ENCODE data around the gene TUBB4B.
"Not testable (repeated sequence)": the region's sequence is repeated elsewhere in the genome, so short reads cannot be mapped to it uniquely, and the experiment has no call there.

The TUBB4B gene

GRCh38 chr9:137237759-137238726 lies 3.0 kb upstream of the TUBB4B start:
- DNase-seq, result no peak

DNA sequence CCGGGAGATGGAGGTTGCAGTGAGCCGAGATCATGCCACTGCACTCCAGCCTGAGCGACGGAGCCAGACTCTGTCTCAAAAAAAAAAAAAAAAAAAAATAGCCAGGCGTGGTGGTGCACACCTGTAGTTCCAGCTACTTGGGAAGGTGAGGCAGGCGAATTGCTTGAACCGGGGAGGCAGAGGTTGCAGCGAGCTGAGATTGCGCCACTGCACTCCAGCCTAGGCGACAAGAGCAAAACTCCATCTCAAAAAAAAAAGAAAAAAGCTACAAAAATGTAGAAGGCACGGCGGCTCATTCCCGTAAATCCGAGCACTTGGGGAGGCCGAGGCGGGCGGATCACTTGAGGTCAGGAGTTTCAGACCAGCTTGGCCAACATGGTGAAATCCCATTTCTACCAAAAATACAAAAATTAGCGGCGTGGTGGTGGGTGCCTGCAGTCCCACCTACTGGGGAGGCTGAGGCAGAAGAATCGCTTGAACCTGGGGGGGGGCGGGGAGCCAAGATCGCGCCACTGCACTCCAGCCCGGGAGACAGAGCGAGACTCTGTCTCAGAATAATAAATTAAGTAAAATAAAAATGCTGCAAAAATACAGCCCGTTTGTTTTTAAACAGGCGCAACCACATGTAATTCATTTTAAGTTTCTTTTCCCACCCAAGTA lies 1.4 kb upstream of the TUBB4B start:
- DNase-seq, result not testable (repeated sequence)

- DNase-seq, result peak; percentile 60
Measured at GRCh38 chr9:137240318-137240840, 708 bp upstream of the TUBB4B start.

DNA sequence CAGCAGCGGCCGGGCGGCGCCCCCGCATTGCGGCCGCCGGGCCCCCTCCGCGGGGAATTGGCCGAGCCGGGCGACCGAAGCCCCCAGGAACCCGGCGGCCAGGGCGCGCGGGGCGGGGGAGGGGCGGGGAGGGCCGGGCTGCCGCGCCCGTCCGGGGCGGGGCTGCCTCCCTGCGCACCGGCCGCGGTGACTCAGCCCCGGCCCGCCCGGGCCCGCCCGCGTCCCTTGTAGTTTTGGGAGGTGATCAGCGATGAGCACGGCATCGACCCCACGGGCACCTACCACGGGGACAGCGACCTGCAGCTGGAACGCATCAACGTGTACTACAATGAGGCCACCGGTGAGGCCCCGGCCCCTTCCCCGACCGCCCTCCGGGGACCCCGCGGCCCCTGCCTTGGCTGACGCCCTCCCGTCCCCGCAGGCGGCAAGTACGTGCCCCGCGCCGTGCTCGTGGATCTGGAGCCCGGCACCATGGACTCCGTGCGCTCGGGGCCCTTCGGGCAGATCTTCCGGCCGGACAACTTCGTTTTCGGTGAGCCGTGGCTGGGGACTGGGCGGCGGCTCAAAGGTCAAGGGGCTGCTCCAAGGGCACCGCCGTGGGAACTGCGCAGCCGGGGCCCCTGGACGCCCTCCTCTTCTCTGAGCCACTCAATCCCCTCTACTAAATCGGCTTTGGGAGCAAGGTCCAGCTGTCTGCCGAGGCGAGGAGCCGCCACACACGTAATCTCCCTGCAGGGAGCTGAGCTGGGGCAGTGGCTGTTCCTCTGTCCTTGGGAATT lies 592 bp downstream of the TUBB4B start:
- DNase-seq, result peak; percentile 48

GRCh38 chr9:137242269-137243203 lies 1.4 kb downstream of the TUBB4B start:
- no peak for DNase-seq

- not testable (repeated sequence) for DNase-seq
Measured at GRCh38 chr9:137243266-137243625, 2.2 kb downstream of the TUBB4B start.

DNA sequence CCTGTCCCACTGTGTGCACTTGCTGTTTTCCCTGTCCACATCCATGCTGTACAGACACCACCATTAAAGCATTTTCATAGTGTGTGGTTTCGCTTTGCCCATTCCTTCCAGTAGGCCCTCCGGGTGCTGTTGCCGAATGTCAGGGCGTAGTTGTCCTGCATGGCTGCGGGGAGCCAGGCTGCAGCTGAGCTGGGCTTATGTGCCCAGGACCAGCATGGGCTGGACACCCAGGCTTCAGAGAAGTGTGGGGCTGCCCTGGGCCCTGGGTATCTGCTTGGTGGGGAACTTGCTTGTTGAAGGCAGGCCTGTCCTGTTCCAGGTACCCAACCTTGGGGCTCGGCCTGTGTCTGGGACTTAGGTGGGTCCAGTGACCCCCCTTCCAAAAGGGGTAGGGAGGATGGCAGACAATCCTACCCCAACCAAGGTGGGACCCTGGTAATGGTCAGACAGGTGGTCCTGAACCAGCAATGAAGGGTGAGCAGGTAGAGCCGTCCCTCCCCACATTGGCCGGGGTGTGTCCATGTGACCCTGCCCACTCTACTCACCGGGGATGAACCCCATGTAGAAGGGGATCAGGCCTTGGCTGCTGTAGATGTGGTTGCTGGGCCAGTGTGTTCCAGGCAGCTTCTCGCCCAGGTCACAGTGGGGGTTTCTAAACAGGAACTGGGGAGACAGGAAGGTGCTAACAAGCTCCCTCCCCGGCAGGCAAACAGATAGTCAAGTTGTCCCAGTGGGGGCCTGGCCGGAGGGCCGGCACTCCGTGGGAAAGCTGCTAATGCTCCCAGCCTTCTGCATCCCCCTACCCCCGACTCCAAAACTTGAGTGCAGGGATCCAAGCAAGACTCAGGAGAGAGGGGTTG lies 2.8 kb downstream of the TUBB4B start:
- no peak for DNase-seq

GRCh38 chr9:137244486-137245449 lies 3.7 kb downstream of the TUBB4B start:
- DNase-seq, result no peak

DNA sequence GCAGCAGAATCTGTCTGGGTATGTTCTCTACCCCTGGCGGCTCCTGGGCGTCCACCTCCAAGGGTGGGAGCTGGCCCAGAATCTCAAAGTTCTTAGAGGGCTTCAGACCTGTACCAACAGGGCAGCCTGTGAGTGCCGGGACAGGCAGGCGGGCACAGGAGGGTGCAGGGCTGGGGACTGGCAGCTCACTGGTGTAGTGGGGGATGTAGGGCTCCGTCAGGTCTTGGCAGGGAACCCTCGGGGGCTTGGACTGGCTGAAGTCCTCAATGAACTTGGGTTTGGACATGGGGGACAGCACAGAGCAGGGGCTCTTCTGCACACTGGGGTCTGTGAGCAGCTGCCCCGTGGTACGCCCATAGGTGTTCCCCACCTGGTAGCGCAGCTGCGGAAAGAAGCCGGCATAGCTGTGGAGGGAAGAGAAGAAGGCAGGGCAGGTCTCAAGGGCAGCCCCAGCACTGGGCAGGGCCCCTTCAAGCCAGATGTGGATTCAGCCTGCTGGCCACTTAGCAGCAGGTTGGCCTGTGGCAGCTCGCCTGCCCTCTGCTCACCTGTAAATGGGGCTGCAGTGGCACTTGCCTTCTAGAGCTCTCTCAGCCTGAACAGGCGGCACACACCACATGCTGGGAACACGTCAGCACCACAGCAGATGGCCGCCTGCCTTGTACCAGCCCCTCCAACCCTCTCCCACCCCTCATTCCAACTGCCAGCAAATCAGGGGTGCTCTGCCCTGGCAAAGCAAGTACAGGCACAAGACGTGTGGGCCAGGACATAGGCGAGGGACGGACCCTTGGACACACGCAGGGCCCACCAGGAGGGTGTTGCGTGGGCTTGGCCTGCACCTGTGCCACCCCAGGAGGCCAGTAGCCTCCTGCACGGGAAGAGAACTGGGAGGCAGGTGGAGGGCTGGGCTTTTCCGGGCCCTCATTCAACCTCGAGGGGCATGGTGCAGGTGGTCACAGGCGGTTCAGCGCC lies 4.6 kb downstream of the TUBB4B start:
- no peak for DNase-seq

DNA sequence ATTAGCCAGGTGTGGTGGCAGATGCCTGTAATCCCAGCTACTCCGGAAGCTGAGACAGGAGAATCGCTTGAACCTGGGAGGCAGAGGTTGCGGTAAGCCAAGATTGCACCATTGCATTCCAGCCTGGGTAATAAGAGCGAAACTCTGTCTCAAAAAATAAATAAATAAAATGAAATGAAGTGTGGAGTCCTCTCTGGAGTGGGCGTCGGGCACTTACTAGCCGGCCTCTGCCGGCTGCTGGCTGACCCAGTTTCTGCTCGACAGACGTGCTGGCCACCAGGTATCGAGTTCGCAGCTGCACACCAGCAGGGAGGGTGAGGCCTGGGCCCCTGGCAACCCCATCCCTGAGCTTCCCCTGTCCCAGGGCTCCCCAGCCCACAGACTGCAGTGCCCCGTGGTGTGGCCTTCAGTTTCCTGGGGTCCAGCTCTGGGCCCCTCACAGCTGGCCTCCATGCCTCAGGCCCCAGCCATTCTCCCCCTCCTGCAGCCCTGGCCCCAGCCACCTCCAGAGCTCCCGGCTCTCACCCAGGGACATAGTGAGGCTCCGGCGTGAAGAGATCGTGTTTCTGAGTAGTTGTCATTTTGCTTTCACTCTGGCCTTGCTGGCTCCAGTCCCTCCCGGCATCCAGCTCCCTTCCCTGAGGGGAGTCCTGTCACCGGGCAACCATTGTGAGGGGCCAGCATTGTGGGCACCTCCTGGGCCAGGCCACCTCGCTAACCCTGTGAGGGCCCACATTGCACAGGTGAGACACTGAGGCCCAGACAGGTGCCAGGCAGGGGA lies 6.2 kb downstream of the TUBB4B start:
- DNase-seq, result no peak

- DNase-seq, result no peak
Measured at GRCh38 chr9:137247916-137248175, 6.8 kb downstream of the TUBB4B start.

- no peak for DNase-seq
Measured at GRCh38 chr9:137250329-137251193, 9.5 kb downstream of the TUBB4B start.

DNA sequence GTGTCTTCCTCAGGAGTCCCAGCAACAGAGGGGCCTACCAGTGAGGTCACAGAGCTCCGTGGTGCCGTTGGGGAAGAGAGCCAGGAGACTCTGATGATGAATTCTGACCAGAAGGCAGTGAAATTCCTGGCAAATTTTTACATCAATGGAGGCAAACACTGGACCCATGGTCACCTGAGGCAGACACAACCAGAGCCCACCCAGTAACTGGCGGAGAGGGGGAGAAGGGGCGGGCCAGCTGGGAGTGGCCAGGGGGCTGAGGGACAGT lies 10.0 kb downstream of the TUBB4B start, which contains the start of gene STPG3:
TSS of gene STPG3 (plus strand) at position 93 of the 268 bp plus-strand sequence. CDS start at position 94, 1 bp downstream.
- no peak for DNase-seq

- no peak for DNase-seq
Measured at GRCh38 chr9:137251490-137252268, 10.6 kb downstream of the TUBB4B start.

DNA sequence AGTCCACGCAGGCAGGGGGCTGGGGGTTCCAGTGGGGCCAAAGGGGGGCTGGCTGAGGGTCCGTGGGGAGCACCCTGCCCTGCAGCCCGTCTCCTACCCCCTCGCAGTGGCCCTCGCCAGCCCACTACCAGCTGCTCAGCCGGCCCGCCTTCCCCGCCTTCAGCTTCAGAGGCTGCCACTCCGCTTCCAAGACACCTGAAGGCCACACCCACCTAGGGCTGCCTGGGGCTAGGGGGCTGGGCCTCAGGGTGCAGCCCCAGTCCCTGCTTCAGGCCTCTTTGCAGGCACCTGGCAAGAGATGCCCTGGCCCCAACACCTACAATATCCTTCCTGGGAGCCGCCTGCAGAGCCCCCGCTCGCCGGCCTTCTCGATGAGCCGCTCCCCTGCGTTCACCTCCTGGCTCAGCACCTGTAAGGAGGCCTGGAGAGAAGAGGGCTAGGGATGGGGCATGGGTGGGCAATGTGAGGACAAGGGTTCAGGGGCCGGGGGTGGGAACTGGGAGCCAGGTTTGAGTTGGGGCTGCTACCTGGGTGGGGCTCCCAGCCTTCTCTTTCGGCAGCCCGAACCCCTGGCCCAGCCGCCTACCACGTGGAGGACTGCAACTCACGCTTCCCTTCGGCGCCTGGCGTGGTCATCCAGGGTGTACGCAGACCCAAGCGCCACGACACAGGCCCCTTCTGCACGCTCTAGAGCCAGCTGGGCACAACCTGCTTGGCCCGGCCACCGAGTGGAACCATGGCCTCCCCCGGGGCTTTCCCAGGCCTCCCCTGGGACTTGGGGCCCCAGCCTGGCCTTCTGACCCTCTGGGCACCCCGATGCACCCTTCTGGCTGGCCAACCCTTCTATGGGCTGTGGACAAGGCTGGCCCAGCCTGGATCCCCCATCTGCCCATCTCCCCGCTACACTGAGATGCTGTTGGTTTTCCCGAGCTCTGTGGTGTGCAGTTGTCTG lies 11.7 kb downstream of the TUBB4B start:
- no peak for DNase-seq
